H1 (cell line): ENCODE data around the gene TSPEAR. TPM values are rescaled to one million over a fixed set of nuclear protein-coding genes. Genes with fewer than 3 reads are reported as not detected.
A peak's percentile ranks its signal among the peaks of the same experiment; 100 is the strongest.

ENCODE experiments used
- CTCF ChIA-PET: fragments of 300-600 bp; sonication (Branson Sonifier 250); formaldehyde crosslinking; loops from one replicate; lab custom pipeline; 2021; ENCODE audit not compliant: partially characterized antibody; lab: Charles Lee
- POLR2A ChIA-PET: fragments of 300-600 bp; sonication (Branson Sonifier 250); formaldehyde crosslinking; loops from one replicate; lab custom pipeline; 2021; ENCODE audit warnings: inconsistent platforms; ENCODE audit not compliant: partially characterized antibody; lab: Charles Lee
- DNase-seq, 2 experiments: peaks; one replicate each; pipeline versions ENCODE4 v3.0.0 to v3.0.0-alpha.2; 2010 to 2022; ENCODE audit warnings: low spot score in 2 of 2, low read depth in 1 of 2, mixed read lengths in 1 of 2
- FAIRE-seq: peaks from 2 replicates; lab custom pipeline; 2011; peaks lifted over from hg19 to GRCh38; lab: Jason Lieb, UNC
- H2AFZ ChIP-seq: 2 replicates; pipeline ENCODE4 v1.8.1; 2012; ENCODE audit warnings: low read length, inconsistent platforms
- H2AK5ac ChIP-seq: 2 replicates; pipeline ENCODE4 v1.6.1; 2013; ENCODE audit warnings: low read depth, low read length
- H2BK120ac ChIP-seq: replicated peaks from 2 replicates; pipeline ENCODE3; 2013; ENCODE audit warnings: low read depth, low read length, inconsistent platforms
- H2BK12ac ChIP-seq: 2 replicates; pipeline ENCODE4 v1.6.1; 2013; ENCODE audit warnings: low read depth, low read length
- H2BK15ac ChIP-seq: 2 replicates; pipeline ENCODE4 v1.6.1; 2013; ENCODE audit warnings: low read length
- H2BK20ac ChIP-seq: 2 replicates; pipeline ENCODE4 v1.6.1; 2013; ENCODE audit warnings: low read length
- H2BK5ac ChIP-seq: 2 replicates; pipeline ENCODE4 v1.6.1; 2013; ENCODE audit warnings: low read depth, low read length
- H3K14ac ChIP-seq: 2 replicates; pipeline ENCODE4 v1.6.1; 2013; ENCODE audit warnings: inconsistent platforms; ENCODE audit not compliant: insufficient read length
- H3K18ac ChIP-seq: 2 replicates; pipeline ENCODE4 v1.6.1; 2013; ENCODE audit warnings: low read length; ENCODE audit errors: extremely low read depth
- H3K23ac ChIP-seq: 2 replicates; pipeline ENCODE4 v1.6.1; 2013; ENCODE audit warnings: inconsistent platforms; ENCODE audit not compliant: insufficient read length
- H3K23me2 ChIP-seq: 2 replicates; pipeline ENCODE4 v1.6.1; 2013; ENCODE audit warnings: low read depth, low read length
- H3K27ac ChIP-seq: 2 replicates; pipeline ENCODE4 v1.6.1; 2011; ENCODE audit warnings: low read depth, low read length, inconsistent platforms
- H3K27me3 ChIP-seq, 4 experiments: replicated peaks in 1 of 4; 1 replicate in 1 of 4; 2 replicates in 3 of 4; pipeline versions ENCODE4 v1.6.1 to v1.8.1; 2011 to 2013; ENCODE audit warnings: low read length in 3 of 4, mild to moderate bottlenecking in 3 of 4, inconsistent platforms in 2 of 4, mixed read lengths in 2 of 4, moderate library complexity in 1 of 4; ENCODE audit not compliant: control insufficient read depth in 3 of 4, insufficient read depth in 3 of 4; ENCODE audit errors: extremely low read depth in 1 of 4
- H3K36me3 ChIP-seq, 4 experiments: 2 replicates each; pipeline versions ENCODE4 v1.6.1 to v1.8.1; 2011 to 2013; ENCODE audit warnings: mild to moderate bottlenecking in 4 of 4, low read length in 3 of 4, moderate library complexity in 2 of 4, control low read depth in 1 of 4, inconsistent platforms in 1 of 4; ENCODE audit not compliant: insufficient read depth in 4 of 4, control insufficient read depth in 2 of 4
- H3K4ac ChIP-seq: replicated peaks from 2 replicates; pipeline ENCODE3; 2013; ENCODE audit warnings: low read length, low read depth, mixed read lengths, inconsistent platforms; ENCODE audit not compliant: insufficient read length
- H3K4me1 ChIP-seq, 4 experiments: replicated peaks in 1 of 4; 1 replicate in 1 of 4; 2 replicates in 3 of 4; pipeline versions ENCODE4 v1.6.1 to v1.8.1; 2011 to 2013; ENCODE audit warnings: low read length in 3 of 4, inconsistent platforms in 2 of 4, mixed read lengths in 1 of 4; ENCODE audit not compliant: insufficient read depth in 4 of 4, control insufficient read depth in 3 of 4
- H3K4me2 ChIP-seq, 2 experiments: 2 replicates each; pipeline versions ENCODE4 v1.6.1 to v1.8.1; 2011 to 2013; ENCODE audit warnings: low read depth in 2 of 2, low read length in 2 of 2, control low read depth in 1 of 2, inconsistent platforms in 1 of 2, mild to moderate bottlenecking in 1 of 2; ENCODE audit not compliant: insufficient read depth in 1 of 2
- H3K4me3 ChIP-seq, 4 experiments: fragments of 200-600, 300-600 bp in 1 of 4; sonication (generic), shearing (Covaris generic), sonication (Bioruptor Twin) in 1 of 4; 2 replicates each; pipeline versions ENCODE4 v1.5.1 to v1.8.1; 2011 to 2016; ENCODE audit warnings: low read length in 4 of 4, low read depth in 3 of 4, control low read depth in 2 of 4, inconsistent platforms in 2 of 4, mild to moderate bottlenecking in 2 of 4, mixed read lengths in 1 of 4, moderate library complexity in 1 of 4; ENCODE audit not compliant: insufficient read depth in 2 of 4; ENCODE audit errors: extremely low read depth in 1 of 4
- H3K56ac ChIP-seq: replicated peaks from 2 replicates; pipeline ENCODE3; 2013; ENCODE audit warnings: low read depth, mild to moderate bottlenecking, mixed read lengths, low read length, inconsistent platforms; ENCODE audit not compliant: insufficient read length
- H3K79me1 ChIP-seq: 2 replicates; pipeline ENCODE4 v1.6.1; 2013; ENCODE audit warnings: low read depth, low read length, control low read depth
- H3K79me2 ChIP-seq, 2 experiments: 2 replicates each; pipeline versions ENCODE4 v1.6.1 to v1.8.1; 2012 to 2013; ENCODE audit warnings: low read length in 2 of 2, mild to moderate bottlenecking in 2 of 2, inconsistent platforms in 1 of 2; ENCODE audit not compliant: insufficient read depth in 2 of 2, control insufficient read depth in 1 of 2
- H3K9ac ChIP-seq, 4 experiments: replicated peaks in 1 of 4; 1 replicate in 1 of 4; 2 replicates in 3 of 4; pipeline versions ENCODE4 v1.6.1 to v1.8.1; 2011 to 2013; ENCODE audit warnings: low read depth in 3 of 4, low read length in 3 of 4, control low read depth in 2 of 4, mild to moderate bottlenecking in 2 of 4, moderate library complexity in 2 of 4, inconsistent platforms in 1 of 4; ENCODE audit errors: extremely low read depth in 1 of 4
- H3K9me3 ChIP-seq, 2 experiments: 2 replicates each; pipeline versions ENCODE4 v1.6.1 to v1.8.1; 2012 to 2013; ENCODE audit warnings: mild to moderate bottlenecking in 2 of 2, moderate library complexity in 2 of 2, control low read depth in 1 of 2, inconsistent platforms in 1 of 2, low read depth in 1 of 2, low read length in 1 of 2, mixed read lengths in 1 of 2; ENCODE audit not compliant: insufficient read depth in 2 of 2
- H4K20me1 ChIP-seq, 2 experiments: replicated peaks in 1 of 2; 2 replicates each; pipeline versions ENCODE3 to v1.8.1; 2011 to 2013; ENCODE audit warnings: inconsistent platforms in 2 of 2, low read length in 2 of 2, mild to moderate bottlenecking in 1 of 2; ENCODE audit not compliant: insufficient read depth in 2 of 2, control insufficient read depth in 1 of 2
- H4K5ac ChIP-seq: 2 replicates; pipeline ENCODE4 v1.6.1; 2013; ENCODE audit warnings: low read length, low read depth, mixed read lengths, inconsistent platforms; ENCODE audit not compliant: insufficient read length
- H4K8ac ChIP-seq: 2 replicates; pipeline ENCODE4 v1.8.0; 2013; ENCODE audit warnings: mild to moderate bottlenecking, moderate library complexity, low read length, inconsistent platforms; ENCODE audit not compliant: insufficient read depth; ENCODE audit errors: extremely low read depth
- H4K91ac ChIP-seq: replicated peaks from 2 replicates; pipeline ENCODE3; 2013; ENCODE audit warnings: low read length, mixed read lengths, inconsistent platforms; ENCODE audit not compliant: insufficient read length
- YY1 ChIP-seq: IDR thresholded peaks from 2 replicates; pipeline ENCODE4 v1.6.1; 2011; ENCODE audit warnings: low read depth, mild to moderate bottlenecking, low read length
- WGBS, 2 experiments: shearing (Covaris generic) in 1 of 2; methylation state at CpG; one replicate each; pipeline versions ENCODE4 v1.1.6 to v1.1.7; 2013 to 2015; ENCODE audit warnings: low lambda C conversion rate in 2 of 2, mixed read lengths in 2 of 2, inconsistent platforms in 1 of 2, low coverage in 1 of 2, missing lambda C conversion rate in 1 of 2; ENCODE audit not compliant: insufficient replicate concordance in 2 of 2, insufficient coverage in 1 of 2, insufficient read length in 1 of 2; ENCODE audit errors: extremely low coverage in 1 of 2, missing lambda C conversion rate in 1 of 2; 5-methylcytosine and 5-hydroxymethylcytosine counted together
- polyA plus RNA-seq, 7 experiments: library from polyadenylated mRNA; depleted of rRNA in 3 of 7; stranded (reverse) in 5 of 7; unstranded in 2 of 7; fragments of >200 nt in 5 of 7; fragments of 200-250 nt in 2 of 7; gene quantifications; 1 replicate in 5 of 7; 2 replicates in 1 of 7; 4 replicates in 1 of 7; pipeline versions ENCODE4 v1.2.1 to v1.2.3, GENCODE V29; 2011 to 2013; ENCODE audit warnings: missing spikeins in 2 of 7, mixed read lengths in 2 of 7
- total RNA-seq: library from RNA; stranded (reverse); fragmentation: NEBNext Ultra II Directional; extraction: Animal tissue kit (Norgen Biotek cat#: 25700); gene quantifications from 2 replicates; pipeline ENCODE4 v1.2.1, GENCODE V29; 2021
- TF ChIP-seq, protein P1 (sequence below): IDR thresholded peaks from 2 replicates; pipeline ENCODE4 v1.6.1; 2012; ENCODE audit warnings: inconsistent platforms

Gene TSPEAR
- total and polyA plus RNA-seq, 2 of the 8 experiments (the other 6 are each of a cell fraction or from before 2014, with no cell fraction given) = 0.58 to 0.89 TPM

GRCh38 chr21:44558695-44559094 lies 152.7 kb downstream of the TSPEAR start, which contains the start of gene KRTAP10-3:
KRTAP10-3 (minus strand) TSS chr21:44558795; CDS start chr21:44558715, 80 bp downstream.
- Histone ChIP-seq H2AFZ (no peak within 1 kb of the TSS), H2AK5ac (0 out of 2 replicates have a peak within 1 kb of the TSS, but pooled peaks have one; percentile 39), H3K23ac (no peak within 1 kb of the TSS), H4K20me1 (no peaks in the 10 kb centered on the region), H3K27me3 (no peaks in the 10 kb centered on the region), H4K5ac (no peak within 1 kb of the TSS), H3K36me3 (no peaks in the 10 kb centered on the region), H3K4me3 (no peak within 1 kb of the TSS), H3K79me2 (no peaks in the 10 kb centered on the region), H3K18ac (no peak within 1 kb of the TSS; the same call in 1 of the 2 replicates), H3K27ac (no peak within 1 kb of the TSS), H2BK120ac (no peak within 1 kb of the TSS), H3K4ac (no peak within 1 kb of the TSS), H3K23me2 (no peaks in the 10 kb centered on the region), H4K91ac (no peak within 1 kb of the TSS), H2BK5ac (0 out of 2 replicates have a peak within 1 kb of the TSS, but pooled peaks have one; percentile 16), H4K8ac (0 out of 2 replicates have a peak within 1 kb of the TSS, but pooled peaks have one; percentile 18), H3K9me3 (no peaks in the 10 kb centered on the region), H3K14ac (no peak within 1 kb of the TSS), H3K4me1 (peaks cover 0 to 5% (median 3%) of the 10 kb centered on the region in 4 experiments; a peak in 2 of 7 replicates), H2BK12ac (peak within 1 kb of the TSS; percentile 50; the same call in 1 of the 2 replicates), H3K4me2 (no peak within 1 kb of the TSS), H2BK15ac (0 out of 2 replicates have a peak within 1 kb of the TSS, but pooled peaks have one; percentile 72), H2BK20ac (no peak within 1 kb of the TSS), H3K56ac (no peak within 1 kb of the TSS), H3K9ac (no peak within 1 kb of the TSS), H3K79me1 (no peaks in the 10 kb centered on the region; the same call in 1 of the 2 replicates)
- CTCF ChIA-PET = interaction anchor here (0.8 to 2.0 kb wide), 2 partner anchors 10 to 59 kb away, joined by 3 to 5 read pairs; no protein-coding TSS in a partner anchor
- DNase-seq = no peak
- POLR2A ChIA-PET = no interaction called here
- FAIRE-seq = no peak
- 83% methylated on average over 4 of the region's 5 CpGs; no CpG with 5 or more reads in 1 of the 2 experiments for WGBS, 2 experiments
- no peak for TF ChIP-seq YY1
- TF ChIP-seq, protein P1, sequence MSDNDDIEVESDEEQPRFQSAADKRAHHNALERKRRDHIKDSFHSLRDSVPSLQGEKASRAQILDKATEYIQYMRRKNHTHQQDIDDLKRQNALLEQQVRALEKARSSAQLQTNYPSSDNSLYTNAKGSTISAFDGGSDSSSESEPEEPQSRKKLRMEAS = no peak
